GOT3 (cell line): ENCODE data around the gene ZMYND19.
"Not testable (repeated sequence)": the region's sequence is repeated elsewhere in the genome, so short reads cannot be mapped to it uniquely, and the experiment has no call there.

Source experiments
- DNase-seq: peaks from one replicate; lab custom pipeline; 2025; ENCODE audit warnings: mixed read lengths; lab: John Stamatoyannopoulos, UW

The ZMYND19 gene

GRCh38 chr9:137614631-137615386, 24.5 kb upstream of the ZMYND19 start:
- no peak for DNase-seq

- no peak for DNase-seq
These were observed 23.6 kb upstream of the ZMYND19 start for GRCh38 chr9:137613738-137614523.

- DNase-seq = no peak
These were observed 22.9 kb upstream of the ZMYND19 start for GRCh38 chr9:137613259-137613658.

- DNase-seq = no peak
These were observed 22.4 kb upstream of the ZMYND19 start for GRCh38 chr9:137612741-137613142.

- no peak for DNase-seq
These were observed 21.6 kb upstream of the ZMYND19 start for GRCh38 chr9:137611623-137612609.

GRCh38 chr9:137610944-137611343, 20.6 kb upstream of the ZMYND19 start:
- no peak for DNase-seq

GRCh38 chr9:137607141-137607857, 17.0 kb upstream of the ZMYND19 start:
- DNase-seq = no peak

- no peak for DNase-seq
These were observed 16.4 kb upstream of the ZMYND19 start for GRCh38 chr9:137606734-137607138.

- no peak for DNase-seq
These were observed 15.8 kb upstream of the ZMYND19 start for GRCh38 chr9:137606005-137606621.

- DNase-seq = peak; percentile 55
These were observed 15.1 kb upstream of the ZMYND19 start, which contains the start of gene ARRDC1 for GRCh38 chr9:137605121-137606004. Gene ARRDC1, plus strand, starts transcription at chr9:137605686. Its CDS starts 32 bp downstream, at chr9:137605718.

GRCh38 chr9:137604345-137605086, 14.2 kb upstream of the ZMYND19 start:
- DNase-seq = no peak

GRCh38 chr9:137603879-137604278, 13.6 kb upstream of the ZMYND19 start:
- no peak for DNase-seq

- DNase-seq = no peak
These were observed 12.3 kb upstream of the ZMYND19 start for GRCh38 chr9:137602661-137603060.

- no peak for DNase-seq
These were observed 8.6 kb upstream of the ZMYND19 start for GRCh38 chr9:137598943-137599342.

GRCh38 chr9:137596577-137596976, 6.3 kb upstream of the ZMYND19 start:
- DNase-seq = not testable (repeated sequence)

- no peak for DNase-seq
These were observed 2.9 kb upstream of the ZMYND19 start for GRCh38 chr9:137593176-137593575.

GRCh38 chr9:137592767-137593166, 2.5 kb upstream of the ZMYND19 start:
- no peak for DNase-seq

- no peak for DNase-seq
These were observed 216 bp downstream of the ZMYND19 start for GRCh38 chr9:137590123-137590468.

- no peak for DNase-seq
These were observed 730 bp downstream of the ZMYND19 start for GRCh38 chr9:137589441-137590122.
